ENCODE results near the gene NKAIN4.

Gene NKAIN4

GRCh38 chr20:63261795-63262528, 7.7 kb upstream of the NKAIN4 start:
- Histone ChIP-seq H3K4me1 (ENCODE audit: insufficient read depth, low read length) (peaks cover 10% of the 10 kb centered on the region), H3K9ac (ENCODE audit: low read depth, low read length) (no peak overlapping the region), H3K4me3 (ENCODE audit: low read length) (no peak overlapping the region), H3K27me3 (ENCODE audit: insufficient read depth, low read length) (peaks cover under 1% of the 10 kb centered on the region; the same call in 1 of the 2 replicates), H3K9me3 (ENCODE audit: insufficient read depth, low read depth, low read length) (no peaks in the 10 kb centered on the region), H3K27ac (ENCODE audit: low read depth, low read length) (no peak overlapping the region), H3K36me3 (ENCODE audit: insufficient read depth, low read length) (no peaks in the 10 kb centered on the region)
- 71% methylated on average over 30 of the region's 30 CpGs for WGBS

- WGBS: 64% methylated on average over 25 of the region's 25 CpGs
- Histone ChIP-seq H3K27ac (ENCODE audit: low read depth, low read length) (no peak overlapping the region), H3K4me3 (ENCODE audit: low read length) (no peak overlapping the region), H3K9ac (ENCODE audit: low read depth, low read length) (no peak overlapping the region), H3K36me3 (ENCODE audit: insufficient read depth, low read length) (no peaks in the 10 kb centered on the region), H3K9me3 (ENCODE audit: insufficient read depth, low read depth, low read length) (no peaks in the 10 kb centered on the region), H3K27me3 (ENCODE audit: insufficient read depth, low read length) (peaks cover 5% of the 10 kb centered on the region; the same call in 1 of the 2 replicates), H3K4me1 (ENCODE audit: insufficient read depth, low read length) (peaks cover 10% of the 10 kb centered on the region)
These were observed 7.0 kb upstream of the NKAIN4 start for GRCh38 chr20:63261060-63261794.

- H3K4me1 ChIP-seq (ENCODE audit: insufficient read depth, low read length): peaks cover 11% of the 10 kb centered on the region
- no peaks in the 10 kb centered on the region for H3K9me3 ChIP-seq (ENCODE audit: insufficient read depth, low read depth, low read length)
- no peaks in the 10 kb centered on the region for H3K36me3 ChIP-seq (ENCODE audit: insufficient read depth, low read length)
- no peak overlapping the region for H3K9ac ChIP-seq (ENCODE audit: low read depth, low read length)
- peaks cover 12% of the 10 kb centered on the region for H3K27me3 ChIP-seq (ENCODE audit: insufficient read depth, low read length)
- WGBS: 94% methylated on average over 15 of the region's 15 CpGs
- no peak overlapping the region for H3K27ac ChIP-seq (ENCODE audit: low read depth, low read length)
- no peak overlapping the region for H3K4me3 ChIP-seq (ENCODE audit: low read length)
These were observed 6.3 kb upstream of the NKAIN4 start for GRCh38 chr20:63260521-63260920.

- 90% methylated on average over 25 of the region's 25 CpGs for WGBS
- Histone ChIP-seq H3K27ac (ENCODE audit: low read depth, low read length) (no peak overlapping the region), H3K9ac (ENCODE audit: low read depth, low read length) (no peak overlapping the region), H3K9me3 (ENCODE audit: insufficient read depth, low read depth, low read length) (no peaks in the 10 kb centered on the region), H3K36me3 (ENCODE audit: insufficient read depth, low read length) (no peaks in the 10 kb centered on the region), H3K4me3 (ENCODE audit: low read length) (no peak overlapping the region), H3K27me3 (ENCODE audit: insufficient read depth, low read length) (peaks cover 18% of the 10 kb centered on the region), H3K4me1 (ENCODE audit: insufficient read depth, low read length) (peaks cover 16% of the 10 kb centered on the region)
These were observed 5.6 kb upstream of the NKAIN4 start for GRCh38 chr20:63259734-63260460.

- WGBS: 85% methylated on average over 8 of the region's 8 CpGs
- peaks cover 27% of the 10 kb centered on the region for H3K27me3 ChIP-seq (ENCODE audit: insufficient read depth, low read length)
- H3K9ac ChIP-seq (ENCODE audit: low read depth, low read length): no peak overlapping the region
- H3K4me1 ChIP-seq (ENCODE audit: insufficient read depth, low read length): peaks cover 16% of the 10 kb centered on the region
- no peaks in the 10 kb centered on the region for H3K36me3 ChIP-seq (ENCODE audit: insufficient read depth, low read length)
- H3K4me3 ChIP-seq (ENCODE audit: low read length): no peak overlapping the region
- no peak overlapping the region for H3K27ac ChIP-seq (ENCODE audit: low read depth, low read length)
- H3K9me3 ChIP-seq (ENCODE audit: insufficient read depth, low read depth, low read length): no peaks in the 10 kb centered on the region
These were observed 4.5 kb upstream of the NKAIN4 start for GRCh38 chr20:63258781-63259180.

- 93% methylated on average over 13 of the region's 13 CpGs for WGBS
These were observed 3.4 kb upstream of the NKAIN4 start for GRCh38 chr20:63257629-63258028.

GRCh38 chr20:63256954-63257353, 2.7 kb upstream of the NKAIN4 start:
- peaks cover 44% of the 10 kb centered on the region for H3K27me3 ChIP-seq (ENCODE audit: insufficient read depth, low read length)
- WGBS: 95% methylated on average over 4 of the region's 4 CpGs
- no peak overlapping the region for H3K27ac ChIP-seq (ENCODE audit: low read depth, low read length)
- H3K9me3 ChIP-seq (ENCODE audit: insufficient read depth, low read depth, low read length): no peaks in the 10 kb centered on the region
- no peak overlapping the region for H3K4me3 ChIP-seq (ENCODE audit: low read length)
- H3K36me3 ChIP-seq (ENCODE audit: insufficient read depth, low read length): no peaks in the 10 kb centered on the region
- H3K9ac ChIP-seq (ENCODE audit: low read depth, low read length): no peak overlapping the region
- peaks cover 14% of the 10 kb centered on the region for H3K4me1 ChIP-seq (ENCODE audit: insufficient read depth, low read length)

More at GRCh38 chr20:63257629-63258028, 3.4 kb upstream of the NKAIN4 start:
- no peaks in the 10 kb centered on the region for H3K9me3 ChIP-seq (ENCODE audit: insufficient read depth, low read depth, low read length)
- no peak overlapping the region for H3K27ac ChIP-seq (ENCODE audit: low read depth, low read length)
- no peak overlapping the region for H3K4me3 ChIP-seq (ENCODE audit: low read length)
- H3K4me1 ChIP-seq (ENCODE audit: insufficient read depth, low read length): peaks cover 16% of the 10 kb centered on the region
- H3K9ac ChIP-seq (ENCODE audit: low read depth, low read length): no peak overlapping the region
- H3K27me3 ChIP-seq (ENCODE audit: insufficient read depth, low read length): peaks cover 37% of the 10 kb centered on the region
- H3K36me3 ChIP-seq (ENCODE audit: insufficient read depth, low read length): no peaks in the 10 kb centered on the region

- Histone ChIP-seq H3K36me3 (ENCODE audit: insufficient read depth, low read length) (no peaks in the 10 kb centered on the region), H3K4me3 (ENCODE audit: low read length) (no peak overlapping the region), H3K27ac (ENCODE audit: low read depth, low read length) (no peak overlapping the region), H3K9ac (ENCODE audit: low read depth, low read length) (no peak overlapping the region), H3K27me3 (ENCODE audit: insufficient read depth, low read length) (peaks cover 46% of the 10 kb centered on the region), H3K4me1 (ENCODE audit: insufficient read depth, low read length) (peaks cover 6% of the 10 kb centered on the region; the same call in 1 of the 2 replicates), H3K9me3 (ENCODE audit: insufficient read depth, low read depth, low read length) (no peaks in the 10 kb centered on the region)
- 79% methylated on average over 31 of the region's 31 CpGs for WGBS
These were observed 1.9 kb upstream of the NKAIN4 start for GRCh38 chr20:63255931-63256704.

GRCh38 chr20:63254606-63255384, 532 bp upstream of the NKAIN4 start:
- H3K36me3 ChIP-seq (ENCODE audit: insufficient read depth, low read length): no peaks in the 10 kb centered on the region
- no peaks in the 10 kb centered on the region for H3K9me3 ChIP-seq (ENCODE audit: insufficient read depth, low read depth, low read length)
- WGBS: 4% methylated on average over 56 of the region's 56 CpGs
- H3K4me1 ChIP-seq (ENCODE audit: insufficient read depth, low read length): peaks cover 6% of the 10 kb centered on the region; the same call in 1 of the 2 replicates
- H3K27me3 ChIP-seq (ENCODE audit: insufficient read depth, low read length): peaks cover 46% of the 10 kb centered on the region
- no peak overlapping the region for H3K27ac ChIP-seq (ENCODE audit: low read depth, low read length)
- H3K4me3 ChIP-seq (ENCODE audit: low read length): peak overlapping the region; percentile 50
- H3K9ac ChIP-seq (ENCODE audit: low read depth, low read length): no peak overlapping the region; the same call in 1 of the 2 replicates

Data from HUES64 (cell line).